ENCODE results near the gene TCF7L1. TPM values are rescaled to one million over a fixed set of nuclear protein-coding genes. Genes with fewer than 3 reads are reported as not detected.
"Not testable (repeated sequence)": the region's sequence is repeated elsewhere in the genome, so short reads cannot be mapped to it uniquely, and the experiment has no call there.

TCF7L1 gene
- total and polyA plus RNA-seq, 12 donors: 4.5 to 10.9 (median 6.3) TPM

- 2 to 5% methylated on average over 41 of the region's 41 CpGs for WGBS, 2 donors
These were observed 194.1 kb downstream of the TCF7L1 start for GRCh38 chr2:85327160-85327821.

GRCh38 chr2:85327822-85328617, 194.8 kb downstream of the TCF7L1 start, which contains the start of gene TGOLN2:
Gene TGOLN2 (minus strand): TSS chr2:85327989. CDS start chr2:85327962, 27 bp downstream.
- ATAC-seq (peak; percentile 98 to 99 (median 98)), DNase-seq (peak; percentile 94 to 95)
- intact Hi-C loops (cut with DNase I): loop anchor here in 1 of 10 donors (1.0 kb wide), 1 partner anchor 26 kb away; the partner anchor contains the start of genes ELMOD3 and RETSAT
- Histone ChIP-seq H3K4me3 (peak within 1 kb of the TSS; percentile 57 to 90 (median 70)), H3K9me3 (no peaks in the 10 kb centered on the region), H3K36me3 (peaks cover 0 to 35% (median 17%) of the 10 kb centered on the region in 9 donors), H3K27ac (peak within 1 kb of the TSS; percentile 93 to 99 (median 97)), H3K27me3 (no peaks in the 10 kb centered on the region), H3K4me1 (peaks cover 14 to 52% (median 43%) of the 10 kb centered on the region in 9 donors)
- TF ChIP-seq CTCF (IDR thresholded peaks at IDR 0.05): peak in 3 of 9 donors; percentile 23 to 36 (median 29)
- WGBS, 2 donors: 0% methylated on average over 57 of the region's 57 CpGs

More at GRCh38 chr2:85327160-85327821, 194.1 kb downstream of the TCF7L1 start:
- DNase-seq (peak; percentile 58 to 60), ATAC-seq (peak; percentile 25 to 73 (median 64))
- H3K4me3 ChIP-seq: peak overlapping the region; percentile 57 to 90 (median 70)
- peaks cover 0 to 43% (median 24%) of the 10 kb centered on the region in 9 donors for H3K36me3 ChIP-seq
- intact Hi-C loops (cut with DNase I): no loop called here
- H3K27me3 ChIP-seq: no peaks in the 10 kb centered on the region
- peak overlapping the region; percentile 93 to 99 (median 97) for H3K27ac ChIP-seq
- H3K4me1 ChIP-seq: peaks cover 14 to 59% (median 49%) of the 10 kb centered on the region in 9 donors
- TF ChIP-seq CTCF (IDR thresholded peaks at IDR 0.05): no peak
- no peaks in the 10 kb centered on the region for H3K9me3 ChIP-seq

- no peaks in the 10 kb centered on the region for H3K9me3 ChIP-seq
- TF ChIP-seq CTCF (IDR thresholded peaks at IDR 0.05): no peak
- no peak overlapping the region for H3K4me3 ChIP-seq
- peaks cover 14 to 40% (median 31%) of the 10 kb centered on the region in 9 donors for H3K4me1 ChIP-seq
- intact Hi-C loops (cut with DNase I): no loop called here
- H3K36me3 ChIP-seq: peaks cover 0 to 23% (median 6%) of the 10 kb centered on the region in 9 donors
- H3K27ac ChIP-seq: no peak overlapping the region
- no peaks in the 10 kb centered on the region for H3K27me3 ChIP-seq
- ATAC-seq (no peak), DNase-seq (no peak)
These were observed 196.0 kb downstream of the TCF7L1 start for GRCh38 chr2:85329181-85329651.

DNA sequence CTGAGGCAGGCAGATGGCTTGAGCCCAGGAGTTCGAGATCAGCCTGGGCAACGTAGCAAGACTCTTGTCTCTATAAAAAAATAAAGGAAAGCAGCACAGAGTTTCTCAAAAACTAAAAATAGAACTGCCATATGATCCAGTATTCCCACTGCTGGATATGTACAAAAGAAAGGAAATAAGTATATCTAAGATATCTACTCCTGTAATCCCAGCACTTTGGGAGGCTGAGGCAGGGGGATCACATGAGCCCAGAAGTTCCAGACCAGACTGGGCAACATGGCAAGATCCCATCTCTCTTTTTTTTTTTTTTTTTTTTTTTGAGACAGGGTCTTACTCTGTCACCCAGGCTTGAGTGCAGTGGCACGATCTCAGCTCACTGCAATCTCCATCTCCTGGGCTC, 196.5 kb downstream of the TCF7L1 start:
- WGBS, 2 donors: 68 to 72% methylated on average over 3 of the region's 3 CpGs
- ATAC-seq; intact Hi-C loops (cut with DNase I); H3K27ac ChIP-seq; H3K9me3 ChIP-seq; H3K27me3 ChIP-seq; H3K4me3 ChIP-seq; DNase-seq: not testable (repeated sequence)
- Histone ChIP-seq H3K36me3 (peaks cover 0 to 19% (median 1%) of the 10 kb centered on the region in 9 donors), H3K4me1 (peaks cover 13 to 35% (median 27%) of the 10 kb centered on the region in 9 donors)
